Esophagus squamous epithelium (tissue), 4 donors: Measurements from ENCODE around the gene UBE2J2.
A peak's percentile ranks its signal among the peaks of the same experiment; 100 is the strongest.

Source experiments
- CTCF ChIP-seq, 6 experiments: fragments of 450-650 bp in 4 of 6; fragments of 200-600 bp in 2 of 6; sonication (generic) in 2 of 6; IDR thresholded peaks; one replicate each; pipeline ENCODE4 v1.5.1; 2016 to 2019; ENCODE audit warnings: antibody characterized with exemption in 6 of 6, mild to moderate bottlenecking in 4 of 6, moderate library complexity in 4 of 6
- POLR2A ChIP-seq, 4 donors: fragments of 450-650 bp; IDR thresholded peaks; one replicate each; pipeline ENCODE4 v1.6.1; 2017; ENCODE audit warnings: antibody characterized with exemption in 4 of 4, mild to moderate bottlenecking in 4 of 4, moderate library complexity in 3 of 4

- TF ChIP-seq POLR2A (IDR thresholded peaks at IDR 0.05) (peak in 1 of 4 donors; percentile 31), CTCF (IDR thresholded peaks at IDR 0.05) (no peak)
Measured at GRCh38 chr1:1272341-1273208, 1.1 kb downstream of the UBE2J2 start.
